Measurements from ENCODE around the gene SHE. TPM values are rescaled to one million over a fixed set of nuclear protein-coding genes. Genes with fewer than 3 reads are reported as not detected.

Gene SHE
- total RNA-seq (2022; extraction: Qiagen RNA extraction; ENCODE audit: low read depth) = 0.16 to 0.29 TPM (median 0.20 TPM) in 5 replicates

GRCh38 chr1:154502066-154502743 lies at the start of gene SHE, which contains the start of gene TDRD10:
Gene SHE (minus strand): TSS chr1:154502412. CDS start chr1:154502026, 386 bp downstream.
Gene TDRD10 (plus strand): TSS chr1:154502219. CDS start chr1:154506904, 4,685 bp downstream.

Other genes starting within 250 kb of the SHE start
- 90.3 to 113 TPM (median 94.3 TPM) in 5 replicates for gene HAX1, start 229.8 kb downstream of the SHE start, total RNA-seq (2022; extraction: Qiagen RNA extraction; ENCODE audit: low read depth)
- gene AQP10, start 181.3 kb downstream of the SHE start, total RNA-seq (2022; extraction: Qiagen RNA extraction; ENCODE audit: low read depth) = not detected in 5 replicates
- 27.9 to 41.8 TPM (median 36.3 TPM) in 5 replicates for gene ATP8B2, start 176.9 kb downstream of the SHE start, total RNA-seq (2022; extraction: Qiagen RNA extraction; ENCODE audit: low read depth)
- gene IL6R, start 97.1 kb downstream of the SHE start, total RNA-seq (2022; extraction: Qiagen RNA extraction; ENCODE audit: low read depth) = 20.4 to 27.1 TPM (median 25.7 TPM) in 5 replicates
- 0.07 to 0.16 TPM (median 0.08 TPM) in 3 of 5 replicates, not detected in the others for gene TDRD10, start 193 bp downstream of the SHE start, total RNA-seq (2022; extraction: Qiagen RNA extraction; ENCODE audit: low read depth)
- gene UBE2Q1, start 56.2 kb upstream of the SHE start, total RNA-seq (2022; extraction: Qiagen RNA extraction; ENCODE audit: low read depth) = 53.7 to 79.1 TPM (median 71.6 TPM) in 5 replicates
- 0.27 to 0.71 TPM (median 0.40 TPM) in 5 replicates for gene CHRNB2, start 65.4 kb upstream of the SHE start, total RNA-seq (2022; extraction: Qiagen RNA extraction; ENCODE audit: low read depth)
- gene ADAR, start 105.8 kb upstream of the SHE start, total RNA-seq (2022; extraction: Qiagen RNA extraction; ENCODE audit: low read depth) = 61.6 to 79.1 TPM (median 74.3 TPM) in 5 replicates

Measured in A549 treated with GW870086 at 1 μM for 4 hours (cell line).